Neural progenitor cell (in vitro differentiated cells): ENCODE data around the gene ATAD2B. TPM values are rescaled to one million over a fixed set of nuclear protein-coding genes. Genes with fewer than 3 reads are reported as not detected.

Experiments
- DNase-seq: peaks from one replicate; pipeline ENCODE4 v3.0.0-alpha.2; 2016; ENCODE audit warnings: low spot score
- H2AFZ ChIP-seq: fragments of 200-600 bp; sonication (generic); replicated peaks from 2 replicates; pipeline ENCODE4 v1.6.1; 2016; ENCODE audit warnings: antibody characterized with exemption
- H3F3A ChIP-seq: fragments of 200-600 bp; sonication (generic); 2 replicates; pipeline ENCODE4 v1.6.1; 2016; ENCODE audit warnings: antibody characterized with exemption, low read depth
- H3K27ac ChIP-seq: fragments of 200-600 bp; sonication (generic); 2 replicates; pipeline ENCODE4 v1.5.1; 2016; ENCODE audit warnings: mild to moderate bottlenecking
- H3K27me3 ChIP-seq: fragments of 200-600 bp; sonication (generic); 2 replicates; pipeline ENCODE4 v1.6.1; 2016; ENCODE audit warnings: mild to moderate bottlenecking, moderate library complexity
- H3K36me3 ChIP-seq: fragments of 200-600 bp; sonication (generic); 2 replicates; pipeline ENCODE4 v1.5.1; 2016
- H3K4me1 ChIP-seq: fragments of 200-600 bp; sonication (generic); 2 replicates; pipeline ENCODE4 v1.6.1; 2016; ENCODE audit warnings: mixed run types
- H3K4me2 ChIP-seq: fragments of 200-600 bp; sonication (generic); 2 replicates; pipeline ENCODE4 v1.6.1; 2016
- H3K4me3 ChIP-seq: fragments of 200-600 bp; sonication (generic); 2 replicates; pipeline ENCODE4 v1.5.1; 2016
- H3K79me2 ChIP-seq: fragments of 200-600 bp; sonication (generic); 2 replicates; pipeline ENCODE4 v1.6.1; 2016; ENCODE audit warnings: low read depth
- H3K9ac ChIP-seq: fragments of 200-600 bp; sonication (generic); 2 replicates; pipeline ENCODE4 v1.6.1; 2016
- H3K9me3 ChIP-seq: fragments of 200-600 bp; sonication (generic); 2 replicates; pipeline ENCODE4 v1.5.1; 2016; ENCODE audit warnings: low read depth
- H4K20me1 ChIP-seq: fragments of 200-600 bp; sonication (generic); 2 replicates; pipeline ENCODE4 v1.6.1; 2016; ENCODE audit warnings: low read depth
- H3K27ac Mint-ChIP-seq: 3 replicates; pipeline ENCODE4 v1.8.0; 2021; ENCODE audit warnings: mixed read lengths
- H3K27me3 Mint-ChIP-seq: 2 replicates; pipeline ENCODE4 v1.8.0; 2022; ENCODE audit warnings: low read depth, mild to moderate bottlenecking, inconsistent platforms, moderate library complexity, mixed read lengths; ENCODE audit not compliant: insufficient read depth
- H3K36me3 Mint-ChIP-seq: 3 replicates; pipeline ENCODE4 v1.8.0; 2021; ENCODE audit warnings: mixed read lengths
- H3K4me1 Mint-ChIP-seq: 3 replicates; pipeline ENCODE4 v1.8.0; 2021; ENCODE audit warnings: mixed read lengths
- H3K4me3 Mint-ChIP-seq: 3 replicates; pipeline ENCODE4 v1.8.0; 2021; ENCODE audit warnings: mild to moderate bottlenecking, moderate library complexity, mixed read lengths
- H3K9me3 Mint-ChIP-seq: 3 replicates; pipeline ENCODE4 v1.8.0; 2020; ENCODE audit warnings: mixed read lengths
- EZH2 ChIP-seq: fragments of 200-600 bp; sonication (generic); IDR thresholded peaks from 2 replicates; pipeline ENCODE4 v1.6.1; 2017; ENCODE audit warnings: antibody characterized with exemption, mild to moderate bottlenecking, moderate library complexity
- EZH2phosphoT487 ChIP-seq: fragments of 200-600 bp; sonication (generic); IDR thresholded peaks from 2 replicates; pipeline ENCODE4 v1.6.1; 2017; ENCODE audit warnings: antibody characterized with exemption
- total RNA-seq: library from RNA; depleted of rRNA; stranded (reverse); fragments of >200 nt; gene quantifications from 2 replicates; pipeline ENCODE4 v1.2.3, GENCODE V29; 2015; ENCODE audit warnings: low replicate concordance
- TF ChIP-seq, protein P1 (sequence below): fragments of 200-600 bp; sonication (generic); IDR thresholded peaks from 2 replicates; pipeline ENCODE4 v1.5.1; 2017; ENCODE audit warnings: antibody characterized with exemption, mild to moderate bottlenecking

Gene ATAD2B
- total RNA-seq, 1 donor from 2014 or later, result 38.7 TPM

DNA sequence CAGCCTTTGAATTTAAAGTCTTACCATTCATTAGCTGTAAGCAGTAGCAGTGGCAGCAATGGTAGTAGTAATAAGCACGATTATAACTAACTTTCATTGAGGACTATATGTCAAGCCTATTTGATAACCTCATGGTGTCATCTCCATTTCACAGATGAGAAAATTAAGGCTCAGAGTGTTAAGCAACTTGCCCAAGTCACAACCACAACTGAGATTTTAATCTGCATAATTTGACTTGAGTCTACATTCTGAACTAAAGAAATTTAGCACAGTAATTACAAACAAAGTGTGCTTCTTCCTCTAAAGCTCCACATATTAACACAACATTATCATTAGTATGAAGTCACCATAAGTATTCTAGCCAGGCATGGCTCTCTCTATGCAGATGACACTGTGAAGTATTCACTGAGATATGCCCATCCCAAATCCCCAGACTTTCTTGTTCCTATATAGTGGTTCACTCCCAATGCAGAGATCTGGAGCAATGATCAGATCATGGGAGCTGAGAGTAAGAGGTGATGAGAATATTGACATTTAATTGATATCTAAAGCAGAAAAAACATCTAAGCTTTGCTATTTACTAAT is 120.2 kb downstream of the ATAD2B start:
- Mint-ChIP-seq H3K27me3 (no peaks in the 10 kb centered on the region), H3K4me3 (no peak overlapping the region), H3K4me1 (peaks cover 3% of the 10 kb centered on the region), H3K36me3 (peaks cover 9% of the 10 kb centered on the region), H3K27ac (no peak overlapping the region), H3K9me3 (no peaks in the 10 kb centered on the region)
- H3K27ac ChIP-seq, result no peak overlapping the region
- H3K9me3 ChIP-seq, result no peaks in the 10 kb centered on the region
- H3K27me3 ChIP-seq, result no peaks in the 10 kb centered on the region
- H4K20me1 ChIP-seq, result no peaks in the 10 kb centered on the region
- no peak overlapping the region for H3K9ac ChIP-seq
- TF ChIP-seq, protein P1, sequence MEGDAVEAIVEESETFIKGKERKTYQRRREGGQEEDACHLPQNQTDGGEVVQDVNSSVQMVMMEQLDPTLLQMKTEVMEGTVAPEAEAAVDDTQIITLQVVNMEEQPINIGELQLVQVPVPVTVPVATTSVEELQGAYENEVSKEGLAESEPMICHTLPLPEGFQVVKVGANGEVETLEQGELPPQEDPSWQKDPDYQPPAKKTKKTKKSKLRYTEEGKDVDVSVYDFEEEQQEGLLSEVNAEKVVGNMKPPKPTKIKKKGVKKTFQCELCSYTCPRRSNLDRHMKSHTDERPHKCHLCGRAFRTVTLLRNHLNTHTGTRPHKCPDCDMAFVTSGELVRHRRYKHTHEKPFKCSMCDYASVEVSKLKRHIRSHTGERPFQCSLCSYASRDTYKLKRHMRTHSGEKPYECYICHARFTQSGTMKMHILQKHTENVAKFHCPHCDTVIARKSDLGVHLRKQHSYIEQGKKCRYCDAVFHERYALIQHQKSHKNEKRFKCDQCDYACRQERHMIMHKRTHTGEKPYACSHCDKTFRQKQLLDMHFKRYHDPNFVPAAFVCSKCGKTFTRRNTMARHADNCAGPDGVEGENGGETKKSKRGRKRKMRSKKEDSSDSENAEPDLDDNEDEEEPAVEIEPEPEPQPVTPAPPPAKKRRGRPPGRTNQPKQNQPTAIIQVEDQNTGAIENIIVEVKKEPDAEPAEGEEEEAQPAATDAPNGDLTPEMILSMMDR, result no peak
- TF ChIP-seq EZH2phosphoT487, result no peak
- TF ChIP-seq EZH2, result no peak
- DNase-seq, result no peak
- H3K79me2 ChIP-seq, result no peaks in the 10 kb centered on the region
- no peak overlapping the region for H2AFZ ChIP-seq
- H3F3A ChIP-seq, result peaks cover 31% of the 10 kb centered on the region
- H3K36me3 ChIP-seq, result peaks cover 8% of the 10 kb centered on the region
- no peaks in the 10 kb centered on the region for H3K4me1 ChIP-seq
- H3K4me3 ChIP-seq, result no peak overlapping the region
- H3K4me2 ChIP-seq, result no peak overlapping the region

DNA sequence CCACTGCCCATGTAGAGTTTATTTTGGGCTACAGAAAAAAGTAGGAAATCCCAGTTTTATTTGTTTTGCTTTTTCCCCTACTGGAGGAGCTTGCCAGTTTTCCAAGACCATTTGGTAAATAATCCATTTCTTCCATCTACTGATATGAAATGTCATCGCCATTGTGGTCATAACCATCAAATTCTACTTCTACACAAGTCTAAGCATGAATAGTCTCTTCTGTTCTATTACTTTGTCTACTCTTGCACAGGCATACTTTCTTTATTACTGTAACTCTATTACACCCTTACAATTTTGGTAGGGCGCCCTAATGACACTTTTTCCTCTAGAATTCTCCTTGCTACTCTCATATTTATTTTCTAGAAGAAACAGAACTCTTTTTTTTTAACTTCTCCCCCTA is 120.7 kb downstream of the ATAD2B start:
- H3K9me3 Mint-ChIP-seq, result no peaks in the 10 kb centered on the region
- peaks cover 9% of the 10 kb centered on the region for H3K36me3 Mint-ChIP-seq
- H3K4me3 Mint-ChIP-seq, result no peak overlapping the region
- DNase-seq, result no peak
- H3K27ac Mint-ChIP-seq, result no peak overlapping the region
- Histone ChIP-seq H3K27me3 (no peaks in the 10 kb centered on the region), H3K9ac (no peak overlapping the region), H3K4me2 (no peak overlapping the region), H3K79me2 (no peaks in the 10 kb centered on the region), H4K20me1 (no peaks in the 10 kb centered on the region), H3K4me3 (no peak overlapping the region), H3K4me1 (no peaks in the 10 kb centered on the region), H3K9me3 (no peaks in the 10 kb centered on the region), H3F3A (peaks cover 31% of the 10 kb centered on the region), H2AFZ (no peak overlapping the region), H3K27ac (no peak overlapping the region), H3K36me3 (peaks cover 8% of the 10 kb centered on the region)
- no peak for TF ChIP-seq EZH2phosphoT487
- TF ChIP-seq, protein P1, result no peak
- no peak for TF ChIP-seq EZH2
- peaks cover 2% of the 10 kb centered on the region for H3K4me1 Mint-ChIP-seq
- no peaks in the 10 kb centered on the region for H3K27me3 Mint-ChIP-seq

DNA sequence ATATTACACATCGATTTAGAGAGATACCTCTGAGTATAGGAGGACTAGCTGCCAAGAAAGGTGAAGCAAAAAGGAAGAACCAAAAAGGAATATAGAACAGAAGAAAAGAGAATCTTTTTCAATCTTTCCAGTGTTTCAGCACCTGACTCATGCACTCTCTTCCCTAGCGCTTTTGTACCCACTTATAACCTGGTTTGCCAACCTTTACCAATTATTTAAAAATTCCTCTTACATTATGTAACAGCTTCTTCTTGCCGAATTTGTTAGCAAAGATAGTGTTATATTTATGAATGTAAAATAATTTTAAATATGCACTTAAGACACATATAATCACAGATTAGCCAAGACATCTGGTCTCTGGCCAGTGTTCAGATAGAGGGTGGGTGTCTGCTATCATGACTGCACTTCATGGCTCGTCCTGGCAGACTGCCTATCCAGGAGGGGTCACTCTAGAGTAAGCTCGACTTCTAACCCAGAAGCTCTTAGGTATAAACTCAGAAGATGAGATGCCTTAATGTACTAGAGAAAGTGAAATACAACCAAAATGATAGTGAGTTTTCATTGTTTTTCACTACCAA is 122.9 kb downstream of the ATAD2B start:
- H3K9ac ChIP-seq, result no peak overlapping the region
- H3K27ac Mint-ChIP-seq, result no peak overlapping the region
- DNase-seq, result peak; percentile 37
- H3F3A ChIP-seq, result peaks cover 19% of the 10 kb centered on the region
- H3K36me3 ChIP-seq, result peaks cover 5% of the 10 kb centered on the region
- no peaks in the 10 kb centered on the region for H3K9me3 Mint-ChIP-seq
- no peak overlapping the region for H3K4me3 Mint-ChIP-seq
- no peaks in the 10 kb centered on the region for H3K4me1 Mint-ChIP-seq
- H3K27me3 Mint-ChIP-seq, result no peaks in the 10 kb centered on the region
- no peak overlapping the region for H2AFZ ChIP-seq
- no peaks in the 10 kb centered on the region for H3K9me3 ChIP-seq
- H3K4me1 ChIP-seq, result no peaks in the 10 kb centered on the region
- no peaks in the 10 kb centered on the region for H3K27me3 ChIP-seq
- peaks cover 6% of the 10 kb centered on the region for H3K36me3 Mint-ChIP-seq
- TF ChIP-seq EZH2 (no peak), EZH2phosphoT487 (no peak)
- TF ChIP-seq, protein P1, result peak; percentile 51
- no peaks in the 10 kb centered on the region for H4K20me1 ChIP-seq
- H3K27ac ChIP-seq, result no peak overlapping the region
- no peaks in the 10 kb centered on the region for H3K79me2 ChIP-seq
- H3K4me3 ChIP-seq, result no peak overlapping the region
- no peak overlapping the region for H3K4me2 ChIP-seq
